ENCODE measurements around the gene NACC2.

NACC2 gene

GRCh38 chr9:136093995-136094881, 851 bp downstream of the NACC2 start:
- peak overlapping the region; percentile 76 for H3K27ac ChIP-seq
- TF ChIP-seq ZFX (IDR thresholded peaks at IDR 0.05; ENCODE audit: borderline replicate concordance) = no peak
- TF ChIP-seq, protein P1, sequence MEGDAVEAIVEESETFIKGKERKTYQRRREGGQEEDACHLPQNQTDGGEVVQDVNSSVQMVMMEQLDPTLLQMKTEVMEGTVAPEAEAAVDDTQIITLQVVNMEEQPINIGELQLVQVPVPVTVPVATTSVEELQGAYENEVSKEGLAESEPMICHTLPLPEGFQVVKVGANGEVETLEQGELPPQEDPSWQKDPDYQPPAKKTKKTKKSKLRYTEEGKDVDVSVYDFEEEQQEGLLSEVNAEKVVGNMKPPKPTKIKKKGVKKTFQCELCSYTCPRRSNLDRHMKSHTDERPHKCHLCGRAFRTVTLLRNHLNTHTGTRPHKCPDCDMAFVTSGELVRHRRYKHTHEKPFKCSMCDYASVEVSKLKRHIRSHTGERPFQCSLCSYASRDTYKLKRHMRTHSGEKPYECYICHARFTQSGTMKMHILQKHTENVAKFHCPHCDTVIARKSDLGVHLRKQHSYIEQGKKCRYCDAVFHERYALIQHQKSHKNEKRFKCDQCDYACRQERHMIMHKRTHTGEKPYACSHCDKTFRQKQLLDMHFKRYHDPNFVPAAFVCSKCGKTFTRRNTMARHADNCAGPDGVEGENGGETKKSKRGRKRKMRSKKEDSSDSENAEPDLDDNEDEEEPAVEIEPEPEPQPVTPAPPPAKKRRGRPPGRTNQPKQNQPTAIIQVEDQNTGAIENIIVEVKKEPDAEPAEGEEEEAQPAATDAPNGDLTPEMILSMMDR (IDR thresholded peaks at IDR 0.05) = no peak

- H3K27ac ChIP-seq = peak overlapping the region; percentile 76
- TF ChIP-seq, protein P1 (IDR thresholded peaks at IDR 0.05) = no peak
- TF ChIP-seq ZFX (IDR thresholded peaks at IDR 0.05; ENCODE audit: borderline replicate concordance) = no peak
Measured at GRCh38 chr9:136093346-136093986, 1.6 kb downstream of the NACC2 start.

DNA sequence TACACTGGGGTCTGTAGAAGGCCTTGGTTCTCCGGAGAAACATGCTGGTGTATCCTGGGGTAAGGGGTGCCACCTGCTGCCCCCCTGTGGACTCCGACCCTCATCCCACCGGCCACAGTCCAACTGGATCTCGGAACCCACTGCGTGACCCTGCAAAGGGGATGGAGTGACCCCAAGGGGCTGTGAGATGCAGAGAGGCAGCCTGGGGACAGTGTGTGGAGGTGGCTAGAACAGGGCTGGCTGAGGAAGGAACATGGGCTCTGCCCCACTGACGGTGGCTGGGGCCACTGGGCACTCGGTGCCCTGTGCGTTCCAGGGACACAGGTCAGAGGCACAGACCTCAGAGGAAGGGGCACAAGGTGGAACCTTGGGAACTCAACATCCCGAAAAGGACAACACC, 2.3 kb downstream of the NACC2 start:
- TF ChIP-seq ZFX (IDR thresholded peaks at IDR 0.05; ENCODE audit: borderline replicate concordance) = no peak
- peak overlapping the region; percentile 76 for H3K27ac ChIP-seq

GRCh38 chr9:136092353-136092650, 2.8 kb downstream of the NACC2 start:
- TF ChIP-seq, protein P1 (IDR thresholded peaks at IDR 0.05) = no peak
- TF ChIP-seq ZFX (IDR thresholded peaks at IDR 0.05; ENCODE audit: borderline replicate concordance) = no peak
- no peak overlapping the region for H3K27ac ChIP-seq

GRCh38 chr9:136091582-136092352, 3.3 kb downstream of the NACC2 start:
- no peak overlapping the region for H3K27ac ChIP-seq

GRCh38 chr9:136090768-136091581, 4.1 kb downstream of the NACC2 start:
- H3K27ac ChIP-seq = no peak overlapping the region
- TF ChIP-seq ZFX (IDR thresholded peaks at IDR 0.05; ENCODE audit: borderline replicate concordance) = no peak
- TF ChIP-seq, protein P1 (IDR thresholded peaks at IDR 0.05) = no peak

More at GRCh38 chr9:136091582-136092352, 3.3 kb downstream of the NACC2 start:
- TF ChIP-seq ZFX (IDR thresholded peaks at IDR 0.05; ENCODE audit: borderline replicate concordance) = no peak
- TF ChIP-seq, protein P1 (IDR thresholded peaks at IDR 0.05) = no peak

All from 22Rv1 (cell line).